H1 (cell line): ENCODE data around the gene DENND2A. TPM values are rescaled to one million over a fixed set of nuclear protein-coding genes. Genes with fewer than 3 reads are reported as not detected.

Experiments
- CTCF ChIA-PET: fragments of 300-600 bp; sonication (Branson Sonifier 250); formaldehyde crosslinking; loops from one replicate; lab custom pipeline; 2021; ENCODE audit not compliant: partially characterized antibody; lab: Charles Lee
- POLR2A ChIA-PET: fragments of 300-600 bp; sonication (Branson Sonifier 250); formaldehyde crosslinking; loops from one replicate; lab custom pipeline; 2021; ENCODE audit warnings: inconsistent platforms; ENCODE audit not compliant: partially characterized antibody; lab: Charles Lee
- DNase-seq, 2 experiments: peaks; one replicate each; pipeline versions ENCODE4 v3.0.0 to v3.0.0-alpha.2; 2010 to 2022; ENCODE audit warnings: low spot score in 2 of 2, low read depth in 1 of 2, mixed read lengths in 1 of 2
- FAIRE-seq: peaks from 2 replicates; lab custom pipeline; 2011; peaks lifted over from hg19 to GRCh38; lab: Jason Lieb, UNC
- H2AFZ ChIP-seq: 2 replicates; pipeline ENCODE4 v1.8.1; 2012; ENCODE audit warnings: low read length, inconsistent platforms
- H2AK5ac ChIP-seq: 2 replicates; pipeline ENCODE4 v1.6.1; 2013; ENCODE audit warnings: low read depth, low read length
- H2BK120ac ChIP-seq: replicated peaks from 2 replicates; pipeline ENCODE3; 2013; ENCODE audit warnings: low read depth, low read length, inconsistent platforms
- H2BK12ac ChIP-seq: 2 replicates; pipeline ENCODE4 v1.6.1; 2013; ENCODE audit warnings: low read depth, low read length
- H2BK15ac ChIP-seq: 2 replicates; pipeline ENCODE4 v1.6.1; 2013; ENCODE audit warnings: low read length
- H2BK20ac ChIP-seq: 2 replicates; pipeline ENCODE4 v1.6.1; 2013; ENCODE audit warnings: low read length
- H2BK5ac ChIP-seq: 2 replicates; pipeline ENCODE4 v1.6.1; 2013; ENCODE audit warnings: low read depth, low read length
- H3K14ac ChIP-seq: 2 replicates; pipeline ENCODE4 v1.6.1; 2013; ENCODE audit warnings: inconsistent platforms; ENCODE audit not compliant: insufficient read length
- H3K18ac ChIP-seq: 2 replicates; pipeline ENCODE4 v1.6.1; 2013; ENCODE audit warnings: low read length; ENCODE audit errors: extremely low read depth
- H3K23ac ChIP-seq: 2 replicates; pipeline ENCODE4 v1.6.1; 2013; ENCODE audit warnings: inconsistent platforms; ENCODE audit not compliant: insufficient read length
- H3K23me2 ChIP-seq: 2 replicates; pipeline ENCODE4 v1.6.1; 2013; ENCODE audit warnings: low read depth, low read length
- H3K27ac ChIP-seq: 2 replicates; pipeline ENCODE4 v1.6.1; 2011; ENCODE audit warnings: low read depth, low read length, inconsistent platforms
- H3K27me3 ChIP-seq, 4 experiments: replicated peaks in 1 of 4; 1 replicate in 1 of 4; 2 replicates in 3 of 4; pipeline versions ENCODE4 v1.6.1 to v1.8.1; 2011 to 2013; ENCODE audit warnings: low read length in 3 of 4, mild to moderate bottlenecking in 3 of 4, inconsistent platforms in 2 of 4, mixed read lengths in 2 of 4, moderate library complexity in 1 of 4; ENCODE audit not compliant: control insufficient read depth in 3 of 4, insufficient read depth in 3 of 4; ENCODE audit errors: extremely low read depth in 1 of 4
- H3K36me3 ChIP-seq, 4 experiments: 2 replicates each; pipeline versions ENCODE4 v1.6.1 to v1.8.1; 2011 to 2013; ENCODE audit warnings: mild to moderate bottlenecking in 4 of 4, low read length in 3 of 4, moderate library complexity in 2 of 4, control low read depth in 1 of 4, inconsistent platforms in 1 of 4; ENCODE audit not compliant: insufficient read depth in 4 of 4, control insufficient read depth in 2 of 4
- H3K4ac ChIP-seq: replicated peaks from 2 replicates; pipeline ENCODE3; 2013; ENCODE audit warnings: low read length, low read depth, mixed read lengths, inconsistent platforms; ENCODE audit not compliant: insufficient read length
- H3K4me1 ChIP-seq, 4 experiments: replicated peaks in 1 of 4; 1 replicate in 1 of 4; 2 replicates in 3 of 4; pipeline versions ENCODE4 v1.6.1 to v1.8.1; 2011 to 2013; ENCODE audit warnings: low read length in 3 of 4, inconsistent platforms in 2 of 4, mixed read lengths in 1 of 4; ENCODE audit not compliant: insufficient read depth in 4 of 4, control insufficient read depth in 3 of 4
- H3K4me2 ChIP-seq, 2 experiments: 2 replicates each; pipeline versions ENCODE4 v1.6.1 to v1.8.1; 2011 to 2013; ENCODE audit warnings: low read depth in 2 of 2, low read length in 2 of 2, control low read depth in 1 of 2, inconsistent platforms in 1 of 2, mild to moderate bottlenecking in 1 of 2; ENCODE audit not compliant: insufficient read depth in 1 of 2
- H3K4me3 ChIP-seq, 4 experiments: fragments of 200-600, 300-600 bp in 1 of 4; sonication (generic), shearing (Covaris generic), sonication (Bioruptor Twin) in 1 of 4; 2 replicates each; pipeline versions ENCODE4 v1.5.1 to v1.8.1; 2011 to 2016; ENCODE audit warnings: low read length in 4 of 4, low read depth in 3 of 4, control low read depth in 2 of 4, inconsistent platforms in 2 of 4, mild to moderate bottlenecking in 2 of 4, mixed read lengths in 1 of 4, moderate library complexity in 1 of 4; ENCODE audit not compliant: insufficient read depth in 2 of 4; ENCODE audit errors: extremely low read depth in 1 of 4
- H3K56ac ChIP-seq: replicated peaks from 2 replicates; pipeline ENCODE3; 2013; ENCODE audit warnings: low read depth, mild to moderate bottlenecking, mixed read lengths, low read length, inconsistent platforms; ENCODE audit not compliant: insufficient read length
- H3K79me1 ChIP-seq: 2 replicates; pipeline ENCODE4 v1.6.1; 2013; ENCODE audit warnings: low read depth, low read length, control low read depth
- H3K79me2 ChIP-seq, 2 experiments: 2 replicates each; pipeline versions ENCODE4 v1.6.1 to v1.8.1; 2012 to 2013; ENCODE audit warnings: low read length in 2 of 2, mild to moderate bottlenecking in 2 of 2, inconsistent platforms in 1 of 2; ENCODE audit not compliant: insufficient read depth in 2 of 2, control insufficient read depth in 1 of 2
- H3K9ac ChIP-seq, 4 experiments: replicated peaks in 1 of 4; 1 replicate in 1 of 4; 2 replicates in 3 of 4; pipeline versions ENCODE4 v1.6.1 to v1.8.1; 2011 to 2013; ENCODE audit warnings: low read depth in 3 of 4, low read length in 3 of 4, control low read depth in 2 of 4, mild to moderate bottlenecking in 2 of 4, moderate library complexity in 2 of 4, inconsistent platforms in 1 of 4; ENCODE audit errors: extremely low read depth in 1 of 4
- H3K9me3 ChIP-seq, 2 experiments: 2 replicates each; pipeline versions ENCODE4 v1.6.1 to v1.8.1; 2012 to 2013; ENCODE audit warnings: mild to moderate bottlenecking in 2 of 2, moderate library complexity in 2 of 2, control low read depth in 1 of 2, inconsistent platforms in 1 of 2, low read depth in 1 of 2, low read length in 1 of 2, mixed read lengths in 1 of 2; ENCODE audit not compliant: insufficient read depth in 2 of 2
- H4K20me1 ChIP-seq, 2 experiments: replicated peaks in 1 of 2; 2 replicates each; pipeline versions ENCODE3 to v1.8.1; 2011 to 2013; ENCODE audit warnings: inconsistent platforms in 2 of 2, low read length in 2 of 2, mild to moderate bottlenecking in 1 of 2; ENCODE audit not compliant: insufficient read depth in 2 of 2, control insufficient read depth in 1 of 2
- H4K5ac ChIP-seq: 2 replicates; pipeline ENCODE4 v1.6.1; 2013; ENCODE audit warnings: low read length, low read depth, mixed read lengths, inconsistent platforms; ENCODE audit not compliant: insufficient read length
- H4K8ac ChIP-seq: 2 replicates; pipeline ENCODE4 v1.8.0; 2013; ENCODE audit warnings: mild to moderate bottlenecking, moderate library complexity, low read length, inconsistent platforms; ENCODE audit not compliant: insufficient read depth; ENCODE audit errors: extremely low read depth
- H4K91ac ChIP-seq: replicated peaks from 2 replicates; pipeline ENCODE3; 2013; ENCODE audit warnings: low read length, mixed read lengths, inconsistent platforms; ENCODE audit not compliant: insufficient read length
- ATF3 ChIP-seq: IDR thresholded peaks from 2 replicates; pipeline ENCODE4 v1.6.1; 2011; ENCODE audit warnings: low read depth, mild to moderate bottlenecking, low read length; ENCODE audit not compliant: insufficient read depth
- SRF ChIP-seq: IDR thresholded peaks from 2 replicates; pipeline ENCODE4 v1.6.1; 2011; ENCODE audit warnings: mild to moderate bottlenecking, low read depth, low read length, moderate library complexity
- WGBS, 2 experiments: shearing (Covaris generic) in 1 of 2; methylation state at CpG; one replicate each; pipeline versions ENCODE4 v1.1.6 to v1.1.7; 2013 to 2015; ENCODE audit warnings: low lambda C conversion rate in 2 of 2, mixed read lengths in 2 of 2, inconsistent platforms in 1 of 2, low coverage in 1 of 2, missing lambda C conversion rate in 1 of 2; ENCODE audit not compliant: insufficient replicate concordance in 2 of 2, insufficient coverage in 1 of 2, insufficient read length in 1 of 2; ENCODE audit errors: extremely low coverage in 1 of 2, missing lambda C conversion rate in 1 of 2; 5-methylcytosine and 5-hydroxymethylcytosine counted together
- polyA plus RNA-seq, 7 experiments: library from polyadenylated mRNA; depleted of rRNA in 3 of 7; stranded (reverse) in 5 of 7; unstranded in 2 of 7; fragments of >200 nt in 5 of 7; fragments of 200-250 nt in 2 of 7; gene quantifications; 1 replicate in 5 of 7; 2 replicates in 1 of 7; 4 replicates in 1 of 7; pipeline versions ENCODE4 v1.2.1 to v1.2.3, GENCODE V29; 2011 to 2013; ENCODE audit warnings: missing spikeins in 2 of 7, mixed read lengths in 2 of 7
- total RNA-seq: library from RNA; stranded (reverse); fragmentation: NEBNext Ultra II Directional; extraction: Animal tissue kit (Norgen Biotek cat#: 25700); gene quantifications from 2 replicates; pipeline ENCODE4 v1.2.1, GENCODE V29; 2021

DENND2A gene
- total and polyA plus RNA-seq, 2 of the 8 experiments (the other 6 are each of a cell fraction or from before 2014, with no cell fraction given) = 5.0 to 13.0 TPM

GRCh38 chr7:140594131-140594691 lies 46.4 kb downstream of the DENND2A start:
- H2BK15ac ChIP-seq = no peak overlapping the region
- no peaks in the 10 kb centered on the region for H3K23me2 ChIP-seq
- H3K27me3 ChIP-seq = no peaks in the 10 kb centered on the region
- TF ChIP-seq SRF = no peak
- no peak for TF ChIP-seq ATF3
- no peak overlapping the region for H3K4me3 ChIP-seq
- H2BK12ac ChIP-seq = no peak overlapping the region
- FAIRE-seq (no peak), DNase-seq (no peak)
- H2AFZ ChIP-seq = no peak overlapping the region
- no peaks in the 10 kb centered on the region for H3K9me3 ChIP-seq
- H3K18ac ChIP-seq = no peak overlapping the region
- no peak overlapping the region for H4K5ac ChIP-seq
- H2AK5ac ChIP-seq = no peak overlapping the region
- H3K79me2 ChIP-seq = no peaks in the 10 kb centered on the region
- H3K14ac ChIP-seq = no peak overlapping the region
- H4K91ac ChIP-seq = no peak overlapping the region
- H3K23ac ChIP-seq = no peak overlapping the region
- no peak overlapping the region for H4K8ac ChIP-seq
- no peak overlapping the region for H2BK120ac ChIP-seq
- H2BK20ac ChIP-seq = no peak overlapping the region
- POLR2A ChIA-PET = no interaction called here
- no peak overlapping the region for H3K56ac ChIP-seq
- H3K79me1 ChIP-seq = no peaks in the 10 kb centered on the region
- no peak overlapping the region for H3K4me2 ChIP-seq
- H3K4me1 ChIP-seq = no peaks in the 10 kb centered on the region; a peak in 1 of 7 replicates
- no peak overlapping the region for H3K27ac ChIP-seq
- 94 to 100% methylated on average over 1 to 13 of the region's 13 CpGs for WGBS, 2 experiments
- H3K36me3 ChIP-seq = no peaks in the 10 kb centered on the region
- no peak overlapping the region for H2BK5ac ChIP-seq
- H3K9ac ChIP-seq = no peak overlapping the region
- H4K20me1 ChIP-seq = no peaks in the 10 kb centered on the region
- no peak overlapping the region for H3K4ac ChIP-seq
- CTCF ChIA-PET = interaction anchor here (0.7 to 3.3 kb wide), 7 partner anchors 10 to 77 kb away, joined by 3 to 24 read pairs (median 4); no protein-coding TSS in a partner anchor
